GM10847 (cell line): ENCODE data around the gene CNFN.
A peak's percentile ranks its signal among the peaks of the same experiment; 100 is the strongest.

Source experiments
- POLR2A ChIP-seq: IDR thresholded peaks from 2 replicates; pipeline ENCODE4 v1.6.1; 2011; ENCODE audit not compliant: insufficient read length; ENCODE audit errors: extremely low read depth

The CNFN gene

DNA sequence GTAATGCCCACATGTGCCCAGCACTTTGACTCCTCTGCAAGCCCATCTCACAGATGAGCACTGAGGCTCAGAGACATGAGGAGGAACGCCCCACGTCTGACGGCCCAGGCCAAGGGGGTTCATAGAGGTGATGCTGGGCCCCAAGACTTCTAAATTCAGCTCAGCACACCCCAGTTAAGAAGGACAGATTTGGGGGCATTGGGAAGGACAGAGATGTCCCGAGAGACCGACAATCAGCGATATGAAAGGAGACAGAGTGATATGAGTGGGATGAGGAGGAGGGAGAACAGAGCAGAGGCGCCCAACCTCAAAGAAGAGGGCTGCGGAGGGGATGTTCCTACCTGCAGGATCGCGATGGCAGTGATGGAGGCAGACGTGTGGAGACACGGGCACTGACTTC lies at the start of gene CNFN:
Gene CNFN (minus strand): TSS at position 399 of the 400 bp plus-strand sequence. CDS start 1,260 bp downstream, outside the sequence.
- TF ChIP-seq POLR2A: no peak

DNA sequence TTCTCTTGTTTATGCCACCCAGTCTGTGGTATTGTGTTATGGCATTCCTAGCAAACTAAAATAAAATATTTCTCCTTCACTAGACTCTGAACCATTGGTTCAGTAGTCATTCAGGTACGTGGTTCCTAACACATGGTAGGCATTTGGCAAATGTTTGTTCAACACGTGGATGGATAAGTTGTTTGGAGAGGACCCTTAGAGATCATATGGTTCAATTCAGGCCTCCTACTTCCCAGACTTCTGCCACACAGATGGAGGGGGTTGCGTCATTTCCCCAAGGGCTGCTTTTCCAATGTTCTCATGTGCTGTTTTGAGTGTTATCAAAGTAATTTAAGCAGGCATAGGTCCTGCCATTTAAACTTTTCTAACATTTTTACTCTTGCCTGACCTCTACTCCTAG lies 45.9 kb upstream of the CNFN start:
- no peak for TF ChIP-seq POLR2A

- TF ChIP-seq POLR2A: no peak
Measured at GRCh38 chr19:42435316-42435715, 45.2 kb upstream of the CNFN start.

- TF ChIP-seq POLR2A: no peak
Measured at GRCh38 chr19:42433503-42434260, 43.6 kb upstream of the CNFN start.

GRCh38 chr19:42431486-42431885 lies 41.4 kb upstream of the CNFN start:
- no peak for TF ChIP-seq POLR2A

DNA sequence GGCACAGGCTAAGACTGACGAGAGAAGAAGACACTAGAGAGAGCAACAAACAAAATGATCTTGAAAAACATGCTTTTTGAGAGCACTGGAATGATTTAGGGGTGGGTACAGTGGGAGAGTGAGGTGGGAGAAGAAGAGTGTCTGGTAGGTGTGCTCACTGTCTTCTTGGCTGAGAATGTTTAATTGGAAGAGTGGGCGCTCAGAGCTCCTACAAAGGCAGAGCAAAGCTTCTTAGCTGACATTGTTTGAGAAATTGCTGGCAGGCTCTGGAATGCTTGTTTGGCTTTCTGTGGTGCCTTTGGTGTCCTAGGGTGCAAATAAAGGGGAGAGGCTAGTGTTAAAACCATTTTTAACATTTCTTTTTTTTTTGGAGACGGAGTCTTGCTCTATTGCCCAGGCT lies 38.6 kb upstream of the CNFN start:
- no peak for TF ChIP-seq POLR2A

DNA sequence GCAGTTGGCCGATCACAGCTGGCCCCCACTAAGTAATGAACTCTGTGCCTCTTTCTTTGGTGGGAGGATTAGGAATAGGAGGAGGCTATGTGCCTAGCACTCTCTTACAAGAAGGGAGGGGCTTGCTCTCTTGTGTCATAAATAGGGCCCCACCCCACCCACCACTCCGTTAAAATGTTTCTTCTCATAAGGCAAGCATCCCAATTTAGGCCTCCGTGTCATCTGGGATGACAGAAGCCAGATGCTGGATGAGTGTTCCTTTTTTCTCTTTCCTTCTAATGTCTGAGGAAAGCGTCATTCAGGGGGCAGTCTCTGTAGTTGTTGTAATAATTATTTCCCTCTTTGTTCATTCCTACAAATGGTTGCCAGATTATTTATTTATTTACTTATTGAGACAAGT lies 37.2 kb upstream of the CNFN start, which contains the start of gene LIPE:
Gene LIPE (minus strand): TSS at position 76 of the 400 bp plus-strand sequence. CDS start 239 bp downstream, outside the sequence.
- no peak for TF ChIP-seq POLR2A

GRCh38 chr19:42426643-42427042 lies 36.5 kb upstream of the CNFN start:
- no peak for TF ChIP-seq POLR2A

DNA sequence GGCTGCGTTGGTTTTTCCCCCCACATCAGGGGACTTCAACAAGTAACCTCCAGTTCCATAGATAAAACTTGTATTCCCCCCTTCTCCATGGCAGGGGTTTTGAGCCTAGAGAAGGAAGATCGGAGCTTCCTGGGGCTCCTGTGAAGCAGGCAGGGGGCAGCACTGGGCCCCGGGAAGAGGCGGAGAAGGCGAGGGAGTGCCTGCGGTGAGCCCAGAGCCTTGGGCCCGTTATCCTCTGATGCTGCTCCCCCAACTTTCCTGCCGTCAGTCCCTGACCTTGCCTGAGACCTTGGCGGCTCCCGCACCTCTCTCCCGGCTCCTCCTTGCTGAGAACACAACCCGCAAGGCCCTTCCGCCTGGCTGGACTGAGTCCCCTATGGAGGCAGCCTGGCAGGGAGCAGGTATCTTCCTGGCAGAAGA lies 34.6 kb upstream of the CNFN start:
- no peak for TF ChIP-seq POLR2A

- TF ChIP-seq POLR2A: no peak
Measured at GRCh38 chr19:42424345-42424707, 34.2 kb upstream of the CNFN start.

DNA sequence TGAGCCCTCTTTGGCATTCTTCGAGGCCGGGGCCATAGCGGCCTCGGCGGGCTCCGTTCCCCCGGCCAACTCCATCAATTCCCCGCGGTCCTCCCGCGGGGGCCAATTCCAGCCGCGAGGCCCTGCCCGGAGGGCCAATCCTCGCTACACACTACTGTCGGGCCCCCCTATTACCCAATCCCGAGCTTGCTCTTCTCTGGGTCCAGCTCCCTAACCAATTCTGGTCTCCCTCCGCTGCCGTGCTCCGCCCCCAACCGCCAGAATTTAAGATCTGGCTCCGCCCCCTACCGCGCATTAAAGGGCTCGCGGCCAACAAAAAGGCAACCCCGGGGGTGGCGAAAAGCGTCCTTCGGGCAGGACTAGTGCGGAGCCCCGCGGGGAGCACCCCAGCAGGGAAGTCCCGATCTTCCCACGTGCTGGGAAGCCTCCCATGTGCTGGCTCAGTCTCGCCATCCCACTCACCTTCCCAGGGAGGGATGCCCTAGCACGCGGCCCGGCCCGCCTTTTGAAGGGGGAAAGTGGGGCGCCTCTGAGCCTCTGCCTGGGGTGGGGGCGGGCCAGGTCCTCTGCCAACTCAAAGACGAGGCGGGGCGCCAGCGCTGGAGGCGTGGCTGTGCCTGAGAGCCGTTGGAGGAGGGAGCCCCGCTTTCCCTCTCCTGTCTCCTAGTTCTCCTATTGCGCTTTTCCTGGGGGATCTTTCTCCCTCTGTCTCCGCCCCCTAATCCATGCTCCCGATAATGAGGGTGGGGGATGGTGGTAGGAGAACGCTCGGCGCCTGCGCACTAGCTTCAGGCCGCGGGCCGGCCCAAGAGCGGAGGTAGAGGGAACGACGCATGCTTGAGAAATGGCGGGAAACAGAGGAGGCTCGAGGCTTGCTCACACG lies 33.6 kb upstream of the CNFN start:
- peak; percentile 32 for TF ChIP-seq POLR2A

- TF ChIP-seq POLR2A: no peak
Measured at GRCh38 chr19:42422901-42423461, 32.9 kb upstream of the CNFN start.

- TF ChIP-seq POLR2A: no peak
Measured at GRCh38 chr19:42422092-42422900, 32.2 kb upstream of the CNFN start.

DNA sequence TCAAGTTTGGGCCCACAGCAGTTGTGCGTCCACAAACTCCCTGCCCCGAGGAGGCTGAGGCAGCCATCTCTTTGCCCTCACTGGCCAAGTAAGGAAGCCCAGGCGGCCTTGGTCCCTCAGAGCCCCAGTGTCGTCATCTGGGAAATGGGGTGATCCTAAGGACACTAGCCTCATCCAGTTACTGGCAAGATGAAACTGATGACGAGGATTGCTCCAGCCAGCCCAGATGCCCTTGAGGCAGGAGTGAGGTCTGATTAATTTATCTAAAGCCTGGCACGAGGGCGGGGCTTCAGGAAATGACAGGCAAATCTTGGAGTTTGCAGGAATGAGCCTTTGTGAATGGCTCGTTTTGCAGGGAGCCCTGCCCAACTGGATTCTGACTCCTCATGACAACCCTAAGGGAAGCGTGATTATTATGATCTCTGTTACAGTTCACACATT lies 31.5 kb upstream of the CNFN start:
- TF ChIP-seq POLR2A: no peak

GRCh38 chr19:42421101-42421500 lies 31.0 kb upstream of the CNFN start:
- TF ChIP-seq POLR2A: no peak
